Measurements from ENCODE around the gene DYNC2I2.
"Not testable (repeated sequence)": the region's sequence is repeated elsewhere in the genome, so short reads cannot be mapped to it uniquely, and the experiment has no call there.

DNA sequence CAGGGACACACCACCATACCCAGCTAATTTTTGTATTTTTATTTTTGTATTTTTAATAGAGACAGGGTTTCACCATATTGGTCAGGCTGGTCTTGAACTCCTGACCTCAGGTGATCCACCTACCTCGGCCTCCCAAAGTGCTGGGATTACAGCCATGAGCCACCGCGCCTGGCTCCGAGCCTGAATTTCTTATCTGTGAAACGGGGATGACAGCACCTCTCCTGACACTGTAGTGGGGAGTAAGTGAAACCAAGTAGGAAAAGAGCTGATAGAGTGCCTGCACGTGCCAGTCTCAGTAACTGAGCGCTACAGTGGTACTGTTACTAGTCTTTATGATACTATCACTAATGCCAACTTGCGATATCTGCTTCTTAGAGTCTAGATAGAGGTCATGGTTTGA, 71.5 kb downstream of the DYNC2I2 start:
- TF ChIP-seq, protein P1, sequence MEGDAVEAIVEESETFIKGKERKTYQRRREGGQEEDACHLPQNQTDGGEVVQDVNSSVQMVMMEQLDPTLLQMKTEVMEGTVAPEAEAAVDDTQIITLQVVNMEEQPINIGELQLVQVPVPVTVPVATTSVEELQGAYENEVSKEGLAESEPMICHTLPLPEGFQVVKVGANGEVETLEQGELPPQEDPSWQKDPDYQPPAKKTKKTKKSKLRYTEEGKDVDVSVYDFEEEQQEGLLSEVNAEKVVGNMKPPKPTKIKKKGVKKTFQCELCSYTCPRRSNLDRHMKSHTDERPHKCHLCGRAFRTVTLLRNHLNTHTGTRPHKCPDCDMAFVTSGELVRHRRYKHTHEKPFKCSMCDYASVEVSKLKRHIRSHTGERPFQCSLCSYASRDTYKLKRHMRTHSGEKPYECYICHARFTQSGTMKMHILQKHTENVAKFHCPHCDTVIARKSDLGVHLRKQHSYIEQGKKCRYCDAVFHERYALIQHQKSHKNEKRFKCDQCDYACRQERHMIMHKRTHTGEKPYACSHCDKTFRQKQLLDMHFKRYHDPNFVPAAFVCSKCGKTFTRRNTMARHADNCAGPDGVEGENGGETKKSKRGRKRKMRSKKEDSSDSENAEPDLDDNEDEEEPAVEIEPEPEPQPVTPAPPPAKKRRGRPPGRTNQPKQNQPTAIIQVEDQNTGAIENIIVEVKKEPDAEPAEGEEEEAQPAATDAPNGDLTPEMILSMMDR (IDR thresholded peaks at IDR 0.05) = not testable (repeated sequence)
- not testable (repeated sequence) for TF ChIP-seq EZH2phosphoT487 (IDR thresholded peaks at IDR 0.05)

Measured in neural progenitor cell (in vitro differentiated cells).